GM20000 (cell line): ENCODE measurements around the gene COL1A1.
A peak's percentile ranks its signal among the peaks of the same experiment; 100 is the strongest.

Experiments
- DNase-seq: peaks from one replicate; pipeline ENCODE4 v3.0.0; 2012; ENCODE audit warnings: low spot score
- TF ChIP-seq, protein P1 (sequence below): IDR thresholded peaks from 2 replicates; pipeline ENCODE4 v1.5.1; 2012; ENCODE audit warnings: mild to moderate bottlenecking, control low read depth; ENCODE audit errors: extremely low read depth, missing control alignments

COL1A1 gene

GRCh38 chr17:50219939-50220465 lies 18.6 kb upstream of the COL1A1 start:
- DNase-seq = peak; percentile 4
- TF ChIP-seq, protein P1, sequence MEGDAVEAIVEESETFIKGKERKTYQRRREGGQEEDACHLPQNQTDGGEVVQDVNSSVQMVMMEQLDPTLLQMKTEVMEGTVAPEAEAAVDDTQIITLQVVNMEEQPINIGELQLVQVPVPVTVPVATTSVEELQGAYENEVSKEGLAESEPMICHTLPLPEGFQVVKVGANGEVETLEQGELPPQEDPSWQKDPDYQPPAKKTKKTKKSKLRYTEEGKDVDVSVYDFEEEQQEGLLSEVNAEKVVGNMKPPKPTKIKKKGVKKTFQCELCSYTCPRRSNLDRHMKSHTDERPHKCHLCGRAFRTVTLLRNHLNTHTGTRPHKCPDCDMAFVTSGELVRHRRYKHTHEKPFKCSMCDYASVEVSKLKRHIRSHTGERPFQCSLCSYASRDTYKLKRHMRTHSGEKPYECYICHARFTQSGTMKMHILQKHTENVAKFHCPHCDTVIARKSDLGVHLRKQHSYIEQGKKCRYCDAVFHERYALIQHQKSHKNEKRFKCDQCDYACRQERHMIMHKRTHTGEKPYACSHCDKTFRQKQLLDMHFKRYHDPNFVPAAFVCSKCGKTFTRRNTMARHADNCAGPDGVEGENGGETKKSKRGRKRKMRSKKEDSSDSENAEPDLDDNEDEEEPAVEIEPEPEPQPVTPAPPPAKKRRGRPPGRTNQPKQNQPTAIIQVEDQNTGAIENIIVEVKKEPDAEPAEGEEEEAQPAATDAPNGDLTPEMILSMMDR = no peak

DNA sequence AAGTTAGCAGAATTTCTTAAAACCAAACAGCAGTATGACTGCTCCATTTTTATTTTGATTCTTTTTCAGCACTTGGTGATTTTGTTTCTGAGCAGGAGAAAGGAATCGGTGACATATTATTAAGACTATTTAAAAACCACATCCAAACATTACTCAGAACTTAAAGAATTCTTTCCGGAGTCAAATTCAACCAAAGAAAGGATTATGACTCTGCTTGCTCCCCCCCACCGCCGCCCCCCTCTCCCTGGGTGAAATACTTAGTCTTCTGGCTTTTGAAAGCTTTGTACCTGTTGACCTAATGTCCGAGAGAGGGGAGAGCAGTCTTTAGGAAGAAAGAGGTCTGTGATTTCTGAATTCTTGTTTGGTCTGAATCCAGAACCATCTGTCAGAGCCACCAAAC lies 17.9 kb upstream of the COL1A1 start:
- no peak for DNase-seq
- TF ChIP-seq, protein P1 = no peak

GRCh38 chr17:50218771-50219315 lies 17.4 kb upstream of the COL1A1 start:
- TF ChIP-seq, protein P1 = no peak
- peak; percentile 18 for DNase-seq

- no peak for DNase-seq
- TF ChIP-seq, protein P1 = no peak
Observed at GRCh38 chr17:50218071-50218759, 16.8 kb upstream of the COL1A1 start.

DNA sequence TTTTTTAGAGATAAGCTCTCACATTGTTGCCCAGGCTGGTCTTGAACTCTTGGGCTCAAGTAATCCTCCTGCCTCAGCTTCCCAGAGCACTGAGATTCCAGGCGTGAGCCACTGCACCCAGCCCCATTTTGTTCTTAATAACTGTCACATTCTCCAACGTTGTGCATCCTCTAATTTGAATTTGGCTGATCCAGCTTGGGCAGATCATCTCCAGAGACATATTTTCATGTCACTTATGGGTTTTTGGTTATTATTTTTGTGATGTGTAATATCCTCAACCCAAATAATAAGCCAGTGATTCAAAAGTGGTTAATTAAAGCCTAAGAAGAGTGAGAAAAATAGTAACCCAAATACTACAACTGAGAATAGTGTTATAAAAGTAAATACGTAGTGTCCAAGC lies 16.2 kb upstream of the COL1A1 start:
- TF ChIP-seq, protein P1 = no peak
- no peak for DNase-seq

DNA sequence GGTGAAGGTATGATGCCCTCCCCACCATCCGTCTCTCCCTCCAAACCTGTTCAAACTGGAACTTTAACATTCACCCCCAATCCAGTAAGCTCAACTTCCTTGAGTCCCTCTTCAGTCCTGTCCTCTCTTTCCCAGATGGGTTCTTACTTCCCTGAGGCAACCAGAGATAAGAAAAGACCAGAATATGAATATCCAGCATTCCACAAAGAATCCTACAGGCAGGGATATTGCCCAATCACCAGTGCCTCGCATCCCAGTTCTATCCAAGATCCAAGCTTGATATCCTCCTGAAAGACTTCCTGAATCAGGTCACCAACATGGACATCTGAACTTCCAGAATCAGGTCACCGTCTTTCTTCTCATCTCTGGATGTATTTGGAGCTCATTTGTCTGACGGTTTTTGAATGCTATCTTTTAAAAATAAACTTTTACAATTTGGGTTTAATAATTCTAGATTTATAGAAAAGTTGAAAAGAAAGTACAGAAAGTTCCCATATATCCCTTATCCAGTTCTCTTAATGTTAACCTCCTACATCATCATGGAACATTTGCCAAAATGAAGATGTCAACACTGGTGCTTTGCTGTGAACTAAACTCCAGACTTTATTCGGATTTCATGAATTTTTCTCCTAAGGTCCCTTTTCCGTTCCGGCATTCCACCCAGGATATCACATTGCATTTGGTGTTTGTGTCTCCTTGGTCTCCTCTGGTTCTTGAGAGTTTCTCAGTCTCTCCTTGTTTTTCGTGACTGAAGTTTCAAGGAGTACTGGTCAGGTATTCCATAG lies 13.7 kb upstream of the COL1A1 start:
- TF ChIP-seq, protein P1 = no peak
- DNase-seq = no peak
